Adipocyte (in vitro differentiated cells): Measurements from ENCODE around the gene MXD3.
A peak's percentile ranks its signal among the peaks of the same experiment; 100 is the strongest.

Source experiments
- DNase-seq: peaks from one replicate; pipeline ENCODE4 v3.0.0-alpha.2; 2015; ENCODE audit warnings: low read depth
- H3K27me3 ChIP-seq: replicated peaks from 2 replicates; pipeline ENCODE4 v1.7.0; 2013; ENCODE audit warnings: mild to moderate bottlenecking, low read length, moderate library complexity; ENCODE audit not compliant: control insufficient read depth, insufficient read depth
- H3K36me3 ChIP-seq: 2 replicates; pipeline ENCODE4 v1.7.0; 2013; ENCODE audit warnings: low read length, mild to moderate bottlenecking, moderate library complexity; ENCODE audit not compliant: control insufficient read depth, insufficient read depth, severe bottlenecking
- H3K4me1 ChIP-seq: 2 replicates; pipeline ENCODE4 v1.7.0; 2013; ENCODE audit warnings: mild to moderate bottlenecking, low read length, moderate library complexity; ENCODE audit not compliant: control insufficient read depth, insufficient read depth
- H3K4me3 ChIP-seq: 2 replicates; pipeline ENCODE4 v1.7.0; 2013; ENCODE audit warnings: mild to moderate bottlenecking, low read length, moderate library complexity
- H3K9ac ChIP-seq: 2 replicates; pipeline ENCODE4 v1.7.0; 2013; ENCODE audit warnings: mild to moderate bottlenecking, low read length, moderate library complexity
- H3K9me3 ChIP-seq: 2 replicates; pipeline ENCODE4 v1.7.0; 2013; ENCODE audit warnings: mild to moderate bottlenecking, low read length, moderate library complexity; ENCODE audit not compliant: control insufficient read depth

The MXD3 gene

DNA sequence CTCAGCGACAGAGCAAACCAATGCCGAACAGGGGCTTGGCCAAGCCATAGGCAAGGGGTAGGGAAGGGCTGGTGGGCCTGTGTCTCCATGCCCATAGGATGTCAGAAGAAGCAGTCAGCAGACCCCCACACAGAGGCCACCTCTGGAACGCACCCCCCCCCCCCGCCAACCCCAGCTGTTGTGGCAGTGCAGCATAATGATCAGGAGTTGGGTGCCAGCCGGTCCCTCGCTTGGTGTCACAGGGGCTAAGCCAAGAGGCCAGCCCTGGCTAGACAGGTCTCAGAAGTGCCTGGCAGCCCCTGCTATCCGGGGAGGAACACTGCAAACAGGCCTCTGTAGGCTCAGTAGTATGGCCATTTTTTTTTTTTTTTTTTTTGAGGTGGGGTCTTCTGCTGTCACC lies 3.7 kb upstream of the MXD3 start:
- Histone ChIP-seq H3K9me3 (no peaks in the 10 kb centered on the region), H3K36me3 (peaks cover 10% of the 10 kb centered on the region), H3K27me3 (no peaks in the 10 kb centered on the region), H3K4me3 (no peak overlapping the region), H3K9ac (no peak overlapping the region), H3K4me1 (peaks cover 4% of the 10 kb centered on the region)
- no peak for DNase-seq

DNA sequence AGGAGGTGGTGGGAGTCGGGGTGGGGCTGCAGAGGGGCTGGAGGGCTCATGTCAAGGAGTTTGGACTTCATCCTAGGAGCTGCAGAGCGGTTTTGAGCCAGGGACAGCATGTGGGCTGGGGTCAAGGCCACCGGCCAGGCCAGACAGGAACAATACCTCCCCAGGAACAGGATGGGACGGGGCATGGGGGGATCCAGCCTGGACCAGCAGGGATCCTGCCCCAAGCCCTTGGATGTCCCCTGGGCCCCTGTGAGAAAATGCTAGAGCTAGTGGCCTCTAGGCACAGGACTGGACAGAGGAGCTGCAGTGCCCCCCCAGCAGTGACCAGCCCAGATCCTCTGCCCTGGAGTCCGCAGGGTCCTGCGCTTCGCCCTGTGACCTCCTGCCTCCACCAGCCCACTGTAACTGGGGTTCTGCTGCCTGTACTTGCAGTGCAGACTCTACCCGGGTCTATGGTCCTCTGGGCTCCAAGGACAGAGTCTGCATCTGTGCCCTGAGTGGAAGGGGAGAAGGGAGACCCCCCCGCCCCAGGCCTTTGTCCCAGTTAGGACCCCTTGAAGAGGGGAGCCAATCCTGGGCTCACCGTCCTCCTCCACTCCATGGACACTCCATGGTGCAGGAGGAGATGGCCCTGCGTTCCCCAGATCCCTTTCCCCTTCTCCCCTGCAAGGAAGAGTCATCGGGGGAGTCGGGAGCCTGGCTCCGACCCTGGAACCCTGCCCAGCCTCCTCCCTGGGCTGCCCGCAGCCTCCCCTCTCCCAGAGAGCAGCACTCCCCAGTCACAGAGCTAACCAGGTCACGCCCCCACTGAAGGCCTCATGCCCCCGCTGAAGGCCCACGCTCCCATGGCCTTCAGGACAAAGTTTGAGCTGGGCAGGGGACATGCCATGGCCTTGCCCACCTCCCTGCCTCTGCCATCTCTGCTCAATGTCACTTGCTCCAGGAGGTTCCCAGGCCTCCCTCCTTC lies 3.0 kb upstream of the MXD3 start:
- Histone ChIP-seq H3K4me1 (peaks cover 4% of the 10 kb centered on the region), H3K36me3 (peaks cover 5% of the 10 kb centered on the region), H3K4me3 (no peak overlapping the region), H3K9ac (no peak overlapping the region), H3K27me3 (no peaks in the 10 kb centered on the region), H3K9me3 (no peaks in the 10 kb centered on the region)
- no peak for DNase-seq

DNA sequence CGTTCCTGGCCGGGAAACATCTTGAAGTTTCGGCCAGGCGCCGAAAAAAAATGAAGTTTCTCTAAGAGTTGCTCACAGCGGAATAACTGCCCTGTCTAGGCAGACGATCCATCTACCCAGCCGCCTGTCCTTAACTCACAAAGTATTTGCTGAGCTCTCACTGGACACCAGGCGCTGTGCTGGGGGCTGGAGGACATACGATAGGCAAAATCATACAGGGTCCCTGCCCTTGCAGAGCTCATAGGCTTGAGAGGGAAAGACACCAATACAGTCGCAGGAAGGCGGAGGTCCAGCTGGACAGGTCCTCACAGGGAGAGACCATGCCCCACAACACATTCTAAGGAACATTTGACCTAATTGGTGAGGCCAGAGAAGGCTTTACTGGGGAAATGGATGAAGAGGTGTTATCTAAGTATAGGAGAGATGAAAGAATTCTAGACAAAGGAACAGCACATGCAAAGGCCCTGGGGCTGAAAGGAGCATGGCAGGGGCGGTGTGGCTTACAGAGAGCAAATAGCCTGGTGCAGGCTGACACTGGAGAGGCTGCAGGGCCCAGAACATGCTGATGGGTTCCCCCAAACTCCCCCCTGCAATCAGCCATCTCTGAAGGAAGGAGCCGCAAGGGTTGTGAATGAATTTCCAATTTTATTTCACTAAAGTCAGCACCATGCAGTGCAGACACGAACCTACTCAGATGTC lies 2.0 kb upstream of the MXD3 start:
- no peaks in the 10 kb centered on the region for H3K9me3 ChIP-seq
- DNase-seq, result no peak

DNA sequence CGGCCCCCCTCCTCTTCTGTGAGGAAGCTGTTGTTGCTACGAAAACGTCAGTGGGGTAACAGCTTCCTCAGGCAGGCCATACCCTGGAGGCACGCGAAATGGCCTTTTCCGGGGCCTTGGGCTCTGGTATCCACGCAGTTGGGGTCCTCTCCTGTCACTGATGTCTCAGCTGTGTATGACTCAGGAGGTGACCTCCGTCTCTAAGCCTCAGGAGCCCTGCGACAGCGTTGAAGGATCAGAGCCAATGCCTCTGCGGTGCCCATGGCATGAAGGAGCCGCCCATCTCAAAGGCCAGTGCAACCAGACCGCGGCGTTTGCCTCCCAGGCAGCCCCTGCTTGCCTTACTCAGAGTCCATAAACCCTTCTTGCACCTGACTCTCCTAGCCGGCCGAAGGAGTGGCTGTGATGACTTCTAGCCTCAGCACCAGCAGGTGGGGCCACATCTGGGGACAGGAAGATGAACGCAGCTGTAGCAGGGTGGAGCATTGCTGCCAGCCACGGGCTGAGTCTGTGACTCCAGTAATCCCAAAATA lies 1.0 kb upstream of the MXD3 start:
- Histone ChIP-seq H3K4me1 (peaks cover 7% of the 10 kb centered on the region), H3K36me3 (peaks cover 5% of the 10 kb centered on the region), H3K27me3 (no peaks in the 10 kb centered on the region), H3K9me3 (no peaks in the 10 kb centered on the region), H3K4me3 (no peak overlapping the region), H3K9ac (no peak overlapping the region)
- DNase-seq, result no peak

More for the DNA sequence above, 2.0 kb upstream of the MXD3 start:
- Histone ChIP-seq H3K4me1 (peaks cover 4% of the 10 kb centered on the region), H3K9ac (no peak overlapping the region), H3K4me3 (no peak overlapping the region), H3K27me3 (no peaks in the 10 kb centered on the region), H3K36me3 (peaks cover 5% of the 10 kb centered on the region)

DNA sequence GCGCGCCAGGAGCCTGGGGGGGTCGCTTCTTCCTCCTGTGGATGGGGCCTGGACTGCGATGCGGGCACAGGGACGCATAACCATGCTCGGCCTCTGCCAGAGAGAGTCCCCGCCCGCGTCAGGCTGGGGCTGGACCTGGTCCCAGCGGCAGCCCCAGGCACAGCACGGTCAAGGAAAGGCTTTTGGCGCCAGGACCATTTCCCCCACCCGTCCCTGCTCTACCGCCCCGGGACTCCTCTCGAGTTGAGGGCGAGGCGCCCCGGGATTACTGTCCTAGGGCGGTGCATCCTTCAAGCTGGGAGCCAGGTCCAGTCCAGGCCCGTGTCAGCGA lies 341 bp downstream of the MXD3 start:
- H3K27me3 ChIP-seq, result no peaks in the 10 kb centered on the region
- H3K4me1 ChIP-seq, result peaks cover 20% of the 10 kb centered on the region
- H3K9ac ChIP-seq, result no peak overlapping the region
- H3K4me3 ChIP-seq, result peak overlapping the region; percentile 84
- H3K9me3 ChIP-seq, result no peaks in the 10 kb centered on the region
- peaks cover 8% of the 10 kb centered on the region for H3K36me3 ChIP-seq
- DNase-seq, result peak; percentile 44

DNA sequence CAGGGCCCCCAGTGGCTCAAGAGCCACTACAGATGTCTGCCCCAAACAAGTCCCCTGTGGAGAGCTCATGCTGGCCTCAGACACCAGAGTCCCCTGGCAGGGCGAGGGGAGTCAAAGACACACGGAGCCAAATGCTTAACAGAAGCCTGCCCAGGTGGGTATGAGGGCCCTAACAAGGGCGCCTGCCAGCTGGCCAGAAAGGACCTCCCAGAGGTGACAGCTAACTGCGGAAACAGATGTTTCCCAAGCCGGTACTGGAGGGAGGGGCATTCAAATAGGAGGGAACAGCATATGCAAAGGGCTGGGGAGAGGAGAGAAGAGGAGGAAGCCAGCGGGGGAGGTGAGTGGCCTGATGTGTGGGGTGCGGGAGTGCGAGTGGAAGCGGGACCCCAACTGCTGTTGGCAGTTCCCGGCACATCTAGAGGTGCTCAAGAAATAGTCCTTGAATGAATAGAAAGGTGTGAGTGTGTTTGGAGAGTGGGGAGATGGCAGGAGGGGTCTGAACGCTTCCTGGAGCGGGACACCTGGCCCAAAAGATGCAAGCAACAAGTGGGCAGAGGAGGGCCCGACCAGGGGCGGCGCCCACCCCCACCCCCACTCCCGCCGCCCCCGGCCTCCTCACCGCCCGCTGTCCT lies 824 bp downstream of the MXD3 start:
- Histone ChIP-seq H3K9ac (no peak overlapping the region), H3K9me3 (no peaks in the 10 kb centered on the region), H3K4me1 (peaks cover 24% of the 10 kb centered on the region), H3K27me3 (no peaks in the 10 kb centered on the region), H3K4me3 (no peak overlapping the region), H3K36me3 (peaks cover 13% of the 10 kb centered on the region)
- DNase-seq, result no peak

DNA sequence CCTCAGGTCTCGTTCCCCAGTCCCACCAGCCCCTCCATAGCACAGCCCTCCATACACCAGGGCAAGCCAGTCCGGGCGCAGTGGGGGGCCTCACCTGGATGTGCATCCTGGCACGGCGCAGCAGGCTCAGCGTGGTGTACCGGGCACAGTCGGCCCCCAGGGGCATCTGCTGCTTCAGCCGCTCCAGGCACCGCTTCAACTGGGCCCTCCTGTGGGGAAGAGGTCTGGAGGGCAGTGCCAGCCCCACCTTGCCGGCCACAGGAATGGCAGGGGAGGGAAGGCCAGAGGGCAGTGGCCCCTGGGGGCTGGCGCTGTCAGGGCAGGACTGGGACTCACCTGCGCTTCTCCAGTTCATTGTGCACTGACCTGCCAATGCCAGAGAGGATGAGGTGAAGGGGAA lies 1.4 kb downstream of the MXD3 start:
- H3K4me3 ChIP-seq, result no peak overlapping the region
- H3K9ac ChIP-seq, result no peak overlapping the region

DNA sequence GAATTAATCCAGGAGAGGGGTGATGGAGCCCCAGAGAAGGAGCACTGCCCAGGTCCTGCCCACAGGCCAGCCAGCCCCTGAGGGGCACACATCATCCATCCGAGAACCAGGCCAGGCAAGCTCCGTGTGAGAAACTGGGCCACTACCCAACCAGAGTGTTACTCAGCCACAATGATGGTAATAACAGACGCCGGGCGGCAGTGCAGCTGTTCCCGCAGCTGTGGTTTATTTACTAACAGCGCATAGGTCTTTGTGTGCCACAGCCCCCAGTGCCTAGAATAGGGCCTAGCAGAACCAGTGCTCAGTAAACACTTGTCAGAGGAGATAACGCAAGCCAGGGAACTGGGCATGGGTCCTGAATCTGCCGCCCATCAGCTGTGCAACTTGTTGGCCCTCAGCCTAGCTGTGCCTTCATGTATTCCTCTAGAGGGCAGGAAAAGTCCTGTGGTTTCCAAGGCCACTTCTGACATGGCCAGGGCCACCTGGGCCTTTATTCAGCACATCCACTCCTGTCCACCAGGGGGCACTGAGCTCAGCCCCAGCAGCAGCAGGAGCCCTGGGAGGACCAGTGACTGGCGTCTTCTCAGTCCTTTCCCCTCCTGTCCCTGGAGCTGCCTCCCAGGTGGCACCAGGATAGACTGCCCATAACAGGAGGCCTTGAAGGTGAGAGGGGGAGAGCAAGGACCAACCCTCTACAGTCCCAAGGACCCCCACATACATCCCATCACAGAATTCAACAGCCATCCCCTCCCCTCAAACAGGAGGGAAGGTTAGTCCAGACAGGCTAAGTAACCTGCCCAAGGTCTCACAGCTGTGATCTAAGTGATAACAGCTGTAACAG lies 2.1 kb downstream of the MXD3 start:
- H3K9ac ChIP-seq, result no peak overlapping the region
- peaks cover 16% of the 10 kb centered on the region for H3K36me3 ChIP-seq
- peaks cover 37% of the 10 kb centered on the region for H3K4me1 ChIP-seq
- no peaks in the 10 kb centered on the region for H3K9me3 ChIP-seq
- no peaks in the 10 kb centered on the region for H3K27me3 ChIP-seq
- H3K4me3 ChIP-seq, result no peak overlapping the region
- peak; percentile 75 for DNase-seq

More for the DNA sequence above, 1.4 kb downstream of the MXD3 start:
- H3K36me3 ChIP-seq, result peaks cover 16% of the 10 kb centered on the region
- no peak for DNase-seq
- no peaks in the 10 kb centered on the region for H3K9me3 ChIP-seq
- H3K4me1 ChIP-seq, result peaks cover 30% of the 10 kb centered on the region
- no peaks in the 10 kb centered on the region for H3K27me3 ChIP-seq

DNA sequence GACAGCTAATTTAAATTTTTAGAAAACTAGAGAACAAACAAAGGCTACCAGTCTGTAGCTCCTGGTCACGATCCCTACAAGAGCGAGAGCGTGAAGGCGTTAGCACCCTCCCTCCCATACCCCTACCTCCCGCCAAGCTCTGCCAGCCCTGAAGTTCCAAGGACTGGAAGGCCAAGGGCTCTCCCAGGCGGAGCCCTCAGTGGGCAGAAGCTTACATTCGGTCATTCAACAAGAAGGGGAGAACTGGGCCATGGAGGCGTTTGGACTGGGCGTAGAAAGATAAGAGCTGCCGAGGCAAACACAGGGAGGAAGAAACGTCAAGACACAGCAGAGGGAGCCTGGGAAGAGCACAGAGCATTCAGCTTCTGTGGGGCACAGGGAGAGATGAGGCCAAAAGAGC lies 3.0 kb downstream of the MXD3 start:
- Histone ChIP-seq H3K27me3 (no peaks in the 10 kb centered on the region), H3K4me3 (no peak overlapping the region), H3K36me3 (peaks cover 16% of the 10 kb centered on the region), H3K9ac (no peak overlapping the region), H3K4me1 (peaks cover 41% of the 10 kb centered on the region), H3K9me3 (no peaks in the 10 kb centered on the region)
- no peak for DNase-seq

DNA sequence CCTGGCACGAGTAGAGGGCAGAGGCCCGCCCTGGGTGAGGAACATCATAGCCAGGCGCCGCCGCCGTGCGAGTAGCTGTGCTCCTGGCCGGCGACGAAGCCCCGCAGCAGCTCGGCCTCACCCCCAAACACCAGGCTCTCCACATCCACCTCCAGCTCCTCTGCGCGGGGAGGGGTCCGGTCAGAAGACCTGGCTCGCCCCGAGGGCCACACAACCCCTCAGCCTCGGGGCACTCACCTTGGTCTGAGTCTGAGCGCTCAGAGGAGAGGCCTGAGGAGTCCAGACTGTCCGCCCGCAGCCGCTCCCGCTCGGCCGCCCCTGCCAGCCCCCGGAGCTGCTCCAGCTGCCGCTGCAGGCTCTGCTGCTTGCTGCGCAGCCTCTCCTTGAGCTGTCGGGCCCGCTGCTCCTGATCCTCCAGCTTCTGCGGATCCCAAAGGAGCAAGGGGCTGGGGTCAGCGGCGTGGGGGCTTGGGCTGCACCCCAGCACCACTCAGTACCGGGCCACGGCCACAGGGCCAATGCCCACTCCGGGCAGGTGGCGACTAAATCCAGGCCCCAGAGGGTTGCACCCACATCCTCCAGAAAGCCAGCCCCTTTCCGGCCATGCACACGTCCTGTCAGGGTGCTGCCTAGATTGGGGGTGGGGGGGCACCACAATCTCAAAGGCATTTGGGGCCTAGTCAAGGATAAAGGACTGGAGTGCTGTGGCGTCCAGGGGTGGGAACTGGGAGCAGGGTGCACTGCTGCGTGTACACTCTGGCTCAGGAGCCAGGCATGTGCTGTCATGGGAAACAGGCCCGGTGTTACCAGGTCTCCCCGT lies 3.9 kb downstream of the MXD3 start:
- H3K36me3 ChIP-seq, result peaks cover 16% of the 10 kb centered on the region
- no peak for DNase-seq

More for the DNA sequence above, 3.9 kb downstream of the MXD3 start:
- no peaks in the 10 kb centered on the region for H3K27me3 ChIP-seq
- peak overlapping the region; percentile 49 for H3K9ac ChIP-seq
- H3K4me3 ChIP-seq, result no peak overlapping the region
- no peaks in the 10 kb centered on the region for H3K9me3 ChIP-seq
- peaks cover 42% of the 10 kb centered on the region for H3K4me1 ChIP-seq
